CD4-positive, CD25-positive, alpha-beta regulatory T cell (primary cell): Measurements from ENCODE around the gene NPEPL1. TPM values are rescaled to one million over a fixed set of nuclear protein-coding genes. Genes with fewer than 3 reads are reported as not detected.

Experiments
- ATAC-seq, 2 donors: fragments of 150-1000 bp; cut with Tn5 transposase; one replicate each; pipeline ENCODE4 v1.10.0; 2021; ENCODE audit warnings: low read depth in 2 of 2, moderate number of reproducible peaks in 2 of 2, moderate library complexity in 1 of 2
- DNase-seq, 3 donors: peaks; one replicate each; pipeline versions ENCODE4 v3.0.0 to v3.0.0-alpha.2; 2012 to 2022; ENCODE audit warnings: mixed read lengths in 1 of 3
- H3K27ac ChIP-seq: one replicate; pipeline ENCODE4 v1.7.0; 2013; ENCODE audit warnings: mild to moderate bottlenecking, low read length; ENCODE audit not compliant: insufficient read depth, poor library complexity, severe bottlenecking
- H3K27me3 ChIP-seq: one replicate; pipeline ENCODE4 v1.7.0; 2013; ENCODE audit warnings: low read length; ENCODE audit not compliant: control insufficient read depth, insufficient read depth
- H3K36me3 ChIP-seq: one replicate; pipeline ENCODE4 v1.7.0; 2013; ENCODE audit warnings: mild to moderate bottlenecking, low read length, moderate library complexity; ENCODE audit not compliant: control insufficient read depth, insufficient read depth
- H3K4me1 ChIP-seq: 2 replicates; pipeline ENCODE4 v1.7.0; 2013; ENCODE audit warnings: mild to moderate bottlenecking, low read length; ENCODE audit not compliant: insufficient read depth, control insufficient read depth, poor library complexity, severe bottlenecking
- H3K4me3 ChIP-seq: one replicate; pipeline ENCODE4 v1.7.0; 2013; ENCODE audit warnings: low read depth, mild to moderate bottlenecking, low read length, moderate library complexity
- H3K9me3 ChIP-seq, 2 experiments: 1 replicate in 1 of 2; 2 replicates in 1 of 2; pipeline ENCODE4 v1.7.0; 2013; ENCODE audit warnings: low read length in 2 of 2, mild to moderate bottlenecking in 1 of 2, moderate library complexity in 1 of 2; ENCODE audit not compliant: control insufficient read depth in 2 of 2
- H3K27ac Mint-ChIP-seq, 3 donors: one replicate each; pipeline ENCODE4 v1.8.0; 2020 to 2022; ENCODE audit warnings: mild to moderate bottlenecking in 3 of 3, mixed read lengths in 3 of 3, moderate library complexity in 2 of 3
- H3K27me3 Mint-ChIP-seq: one replicate; pipeline ENCODE4 v1.8.0; 2022; ENCODE audit warnings: mild to moderate bottlenecking, mixed read lengths
- H3K36me3 Mint-ChIP-seq: one replicate; pipeline ENCODE4 v1.8.0; 2020; ENCODE audit warnings: mixed read lengths
- H3K4me1 Mint-ChIP-seq, 4 donors: one replicate each; pipeline ENCODE4 v1.8.0; 2020 to 2022; ENCODE audit warnings: mixed read lengths in 4 of 4, mild to moderate bottlenecking in 1 of 4
- H3K4me3 Mint-ChIP-seq, 4 donors: one replicate each; pipeline ENCODE4 v1.8.0; 2020 to 2022; ENCODE audit warnings: mild to moderate bottlenecking in 4 of 4, mixed read lengths in 4 of 4, moderate library complexity in 3 of 4
- H3K9me3 Mint-ChIP-seq, 7 donors: one replicate each; pipeline ENCODE4 v1.8.0; 2020 to 2022; ENCODE audit warnings: mixed read lengths in 7 of 7, mild to moderate bottlenecking in 3 of 7, moderate library complexity in 2 of 7
- polyA plus RNA-seq, 4 donors: library from polyadenylated mRNA; unstranded; fragments of 300-500 nt; fragmentation: Illumina TruSeq; gene quantifications; one replicate each; pipeline ENCODE4 v1.2.3, GENCODE V29; 2021
- total RNA-seq: library from RNA; stranded (reverse); gene quantifications from one replicate; pipeline ENCODE4 v1.2.3, GENCODE V29; 2022

Gene NPEPL1
- total and polyA plus RNA-seq, 5 donors from 2014 or later = 7.7 to 62.2 (median 8.3) TPM

- DNase-seq (no peak), ATAC-seq (no peak)
- no peaks in the 10 kb centered on the region for H3K9me3 ChIP-seq
- Mint-ChIP-seq H3K9me3 (no peaks in the 10 kb centered on the region), H3K4me1 (no peaks in the 10 kb centered on the region), H3K36me3 (no peaks in the 10 kb centered on the region), H3K4me3 (no peak overlapping the region), H3K27ac (no peak overlapping the region), H3K27me3 (peaks cover 13% of the 10 kb centered on the region)
- no peaks in the 10 kb centered on the region for H3K4me1 ChIP-seq
- no peak overlapping the region for H3K4me3 ChIP-seq
- no peak overlapping the region for H3K27ac ChIP-seq
- H3K36me3 ChIP-seq = no peaks in the 10 kb centered on the region
- peaks cover 2% of the 10 kb centered on the region for H3K27me3 ChIP-seq
Measured at GRCh38 chr20:58759947-58760346, 67.3 kb downstream of the NPEPL1 start.

GRCh38 chr20:58760856-58761255 is 68.3 kb downstream of the NPEPL1 start:
- Histone ChIP-seq H3K9me3 (no peaks in the 10 kb centered on the region), H3K36me3 (no peaks in the 10 kb centered on the region), H3K4me3 (no peak overlapping the region), H3K4me1 (no peaks in the 10 kb centered on the region), H3K27ac (no peak overlapping the region), H3K27me3 (peaks cover 2% of the 10 kb centered on the region)
- Mint-ChIP-seq H3K36me3 (no peaks in the 10 kb centered on the region), H3K9me3 (no peaks in the 10 kb centered on the region), H3K4me3 (no peak overlapping the region), H3K27ac (no peak overlapping the region), H3K4me1 (no peaks in the 10 kb centered on the region), H3K27me3 (peaks cover 10% of the 10 kb centered on the region)
- ATAC-seq (no peak), DNase-seq (no peak)

GRCh38 chr20:58762120-58762519 is 69.5 kb downstream of the NPEPL1 start:
- DNase-seq (no peak), ATAC-seq (no peak)
- no peaks in the 10 kb centered on the region for H3K4me1 ChIP-seq
- no peaks in the 10 kb centered on the region for H3K36me3 Mint-ChIP-seq
- H3K9me3 ChIP-seq = no peaks in the 10 kb centered on the region
- no peak overlapping the region for H3K4me3 Mint-ChIP-seq
- no peak overlapping the region for H3K4me3 ChIP-seq
- no peak overlapping the region for H3K27ac Mint-ChIP-seq
- H3K27me3 Mint-ChIP-seq = peaks cover 4% of the 10 kb centered on the region
- H3K36me3 ChIP-seq = no peaks in the 10 kb centered on the region
- no peak overlapping the region for H3K27ac ChIP-seq
- H3K4me1 Mint-ChIP-seq = peaks cover 0 to 4% (median 0%) of the 10 kb centered on the region in 4 donors
- H3K9me3 Mint-ChIP-seq = no peaks in the 10 kb centered on the region
- peaks cover 2% of the 10 kb centered on the region for H3K27me3 ChIP-seq

GRCh38 chr20:58763076-58763475 is 70.5 kb downstream of the NPEPL1 start:
- DNase-seq = no peak
- peaks cover 4% of the 10 kb centered on the region for H3K27me3 Mint-ChIP-seq

More at GRCh38 chr20:58763076-58763475, 70.5 kb downstream of the NPEPL1 start:
- Histone ChIP-seq H3K9me3 (no peaks in the 10 kb centered on the region), H3K4me3 (no peak overlapping the region), H3K4me1 (no peaks in the 10 kb centered on the region), H3K27ac (no peak overlapping the region), H3K27me3 (peaks cover 2% of the 10 kb centered on the region), H3K36me3 (no peaks in the 10 kb centered on the region)
- H3K4me1 Mint-ChIP-seq = peaks cover 0 to 4% (median 0%) of the 10 kb centered on the region in 4 donors
- H3K9me3 Mint-ChIP-seq = no peaks in the 10 kb centered on the region
- no peak for ATAC-seq
- H3K36me3 Mint-ChIP-seq = no peaks in the 10 kb centered on the region
- H3K27ac Mint-ChIP-seq = no peak overlapping the region
- no peak overlapping the region for H3K4me3 Mint-ChIP-seq

Other genes starting within 250 kb of the NPEPL1 start
- gene APCDD1L, start 177.4 kb upstream of the NPEPL1 start, total RNA-seq = not detected
- gene APCDD1L, start 177.4 kb upstream of the NPEPL1 start, polyA plus RNA-seq = under 1 TPM in 1 of 4 donors, not detected in 3; 0.62 TPM
- 190 TPM for gene STX16, start 41.5 kb upstream of the NPEPL1 start, total RNA-seq
- 10 to 100 TPM; 22.8 to 27.5 (median 26.1) TPM for gene STX16, start 41.5 kb upstream of the NPEPL1 start, polyA plus RNA-seq
- gene GNAS-AS1, start 158.1 kb downstream of the NPEPL1 start, total RNA-seq = 0.54 TPM
- not detected for gene GNAS-AS1, start 158.1 kb downstream of the NPEPL1 start, polyA plus RNA-seq
- 890 TPM for gene GNAS, start 159.9 kb downstream of the NPEPL1 start, total RNA-seq
- 100 to 1,000 TPM; 127 to 171 (median 154) TPM for gene GNAS, start 159.9 kb downstream of the NPEPL1 start, polyA plus RNA-seq